ENCODE data around the gene ZNF469. TPM values are rescaled to one million over a fixed set of nuclear protein-coding genes. Genes with fewer than 3 reads are reported as not detected.

Gene ZNF469
- total RNA-seq, 4 donors from 2014 or later: 0.24 to 0.55 (median 0.41) TPM

DNA sequence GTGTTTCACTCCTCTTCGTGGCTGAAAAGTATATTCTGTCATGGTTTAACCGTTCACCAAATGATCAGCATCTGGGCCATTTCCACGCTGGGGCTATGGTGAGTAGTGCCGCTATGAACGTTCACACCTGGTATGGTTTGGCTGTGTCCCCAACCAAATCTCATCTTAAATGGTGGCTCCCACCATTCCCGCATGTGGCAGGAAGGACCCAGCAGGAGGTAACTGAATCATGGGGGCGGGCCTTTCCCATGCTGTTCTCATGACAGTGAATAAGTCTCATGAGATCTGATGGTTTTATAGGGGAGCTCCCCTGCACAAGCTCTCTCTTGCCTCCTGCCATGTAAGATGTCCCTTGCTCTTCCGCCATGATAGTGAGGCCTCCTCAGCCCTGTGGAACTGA is 45.7 kb upstream of the ZNF469 start:
- WGBS: 94% methylated on average over 8 of the region's 8 CpGs

DNA sequence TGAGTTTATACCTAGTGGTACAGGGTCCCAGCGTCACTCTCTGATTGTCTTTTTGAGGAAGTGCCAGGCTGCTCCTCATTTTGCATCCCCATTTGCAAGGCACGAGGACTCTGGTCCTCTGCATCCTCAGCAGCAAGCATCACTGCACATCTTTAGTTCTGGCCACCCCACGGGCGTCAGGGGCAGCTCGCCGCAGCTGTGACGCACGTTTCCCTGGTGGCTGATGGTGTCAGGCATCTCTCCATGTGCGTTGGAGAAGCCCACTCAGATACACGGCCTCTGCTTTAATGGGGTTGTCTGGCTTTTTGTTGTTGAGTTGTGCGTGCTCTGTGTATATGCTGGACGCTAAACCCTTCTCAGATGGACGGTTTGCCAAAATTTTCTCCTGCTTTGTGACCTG is 45.2 kb upstream of the ZNF469 start:
- H3K27me3 ChIP-seq: peaks cover 10% of the 10 kb centered on the region
- TF ChIP-seq, protein P1, sequence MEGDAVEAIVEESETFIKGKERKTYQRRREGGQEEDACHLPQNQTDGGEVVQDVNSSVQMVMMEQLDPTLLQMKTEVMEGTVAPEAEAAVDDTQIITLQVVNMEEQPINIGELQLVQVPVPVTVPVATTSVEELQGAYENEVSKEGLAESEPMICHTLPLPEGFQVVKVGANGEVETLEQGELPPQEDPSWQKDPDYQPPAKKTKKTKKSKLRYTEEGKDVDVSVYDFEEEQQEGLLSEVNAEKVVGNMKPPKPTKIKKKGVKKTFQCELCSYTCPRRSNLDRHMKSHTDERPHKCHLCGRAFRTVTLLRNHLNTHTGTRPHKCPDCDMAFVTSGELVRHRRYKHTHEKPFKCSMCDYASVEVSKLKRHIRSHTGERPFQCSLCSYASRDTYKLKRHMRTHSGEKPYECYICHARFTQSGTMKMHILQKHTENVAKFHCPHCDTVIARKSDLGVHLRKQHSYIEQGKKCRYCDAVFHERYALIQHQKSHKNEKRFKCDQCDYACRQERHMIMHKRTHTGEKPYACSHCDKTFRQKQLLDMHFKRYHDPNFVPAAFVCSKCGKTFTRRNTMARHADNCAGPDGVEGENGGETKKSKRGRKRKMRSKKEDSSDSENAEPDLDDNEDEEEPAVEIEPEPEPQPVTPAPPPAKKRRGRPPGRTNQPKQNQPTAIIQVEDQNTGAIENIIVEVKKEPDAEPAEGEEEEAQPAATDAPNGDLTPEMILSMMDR (IDR thresholded peaks at IDR 0.05): no peak
- TF ChIP-seq POLR2AphosphoS5 (IDR thresholded peaks at IDR 0.05) (no peak), POLR2A (IDR thresholded peaks at IDR 0.05) (no peak), EP300 (IDR thresholded peaks at IDR 0.05) (no peak)

More for the DNA sequence above, 45.7 kb upstream of the ZNF469 start:
- no peak overlapping the region for H3K4me3 ChIP-seq
- H3K27ac ChIP-seq: no peak overlapping the region
- no peak for DNase-seq (ENCODE audit: low spot score in 2 of 2)
- H3K9me3 ChIP-seq: no peaks in the 10 kb centered on the region
- peaks cover 10% of the 10 kb centered on the region for H3K27me3 ChIP-seq
- TF ChIP-seq EP300 (IDR thresholded peaks at IDR 0.05) (no peak), POLR2A (IDR thresholded peaks at IDR 0.05) (no peak), POLR2AphosphoS5 (IDR thresholded peaks at IDR 0.05) (no peak)
- TF ChIP-seq, protein P1 (IDR thresholded peaks at IDR 0.05): no peak
- H3K4me1 ChIP-seq: peaks cover 14% of the 10 kb centered on the region
- no peaks in the 10 kb centered on the region for H3K36me3 ChIP-seq

DNA sequence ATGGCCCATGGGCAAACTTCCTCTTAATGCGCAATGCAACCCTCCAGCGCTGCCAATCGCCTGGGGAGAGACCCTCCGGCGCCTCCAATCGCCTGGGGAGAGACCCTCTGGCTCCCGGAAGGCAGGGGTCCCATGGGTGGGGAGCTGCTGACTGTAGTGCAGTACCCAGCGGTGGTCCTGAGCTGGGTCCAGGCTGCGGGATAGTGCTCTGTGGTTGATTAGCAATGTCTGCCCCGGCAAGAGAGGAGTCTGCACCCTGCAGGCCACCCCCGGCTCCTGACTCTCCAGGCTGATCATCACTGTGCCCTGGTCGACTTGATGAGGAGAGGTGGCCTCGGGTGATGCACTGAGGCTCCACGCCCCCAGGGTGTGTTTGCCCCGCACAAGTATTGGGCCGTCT is 44.6 kb upstream of the ZNF469 start:
- H3K4me3 ChIP-seq: no peak overlapping the region
- H3K27ac ChIP-seq: no peak overlapping the region
- no peak for TF ChIP-seq EP300 (IDR thresholded peaks at IDR 0.05)
- TF ChIP-seq POLR2A (IDR thresholded peaks at IDR 0.05): no peak
- no peak for TF ChIP-seq POLR2AphosphoS5 (IDR thresholded peaks at IDR 0.05)
- TF ChIP-seq, protein P1 (IDR thresholded peaks at IDR 0.05): no peak
- H3K36me3 ChIP-seq: no peaks in the 10 kb centered on the region
- 83% methylated on average over 11 of the region's 16 CpGs for WGBS
- H3K27me3 ChIP-seq: peaks cover 10% of the 10 kb centered on the region
- DNase-seq (ENCODE audit: low spot score in 2 of 2): no peak
- peaks cover 4% of the 10 kb centered on the region for H3K4me1 ChIP-seq
- H3K9me3 ChIP-seq: no peaks in the 10 kb centered on the region

More for the DNA sequence above, 45.2 kb upstream of the ZNF469 start:
- no peak overlapping the region for H3K27ac ChIP-seq
- WGBS: 92% methylated on average over 13 of the region's 13 CpGs
- peaks cover 9% of the 10 kb centered on the region for H3K4me1 ChIP-seq
- no peaks in the 10 kb centered on the region for H3K9me3 ChIP-seq
- no peaks in the 10 kb centered on the region for H3K36me3 ChIP-seq
- H3K4me3 ChIP-seq: no peak overlapping the region
- no peak for DNase-seq (ENCODE audit: low spot score in 2 of 2)

DNA sequence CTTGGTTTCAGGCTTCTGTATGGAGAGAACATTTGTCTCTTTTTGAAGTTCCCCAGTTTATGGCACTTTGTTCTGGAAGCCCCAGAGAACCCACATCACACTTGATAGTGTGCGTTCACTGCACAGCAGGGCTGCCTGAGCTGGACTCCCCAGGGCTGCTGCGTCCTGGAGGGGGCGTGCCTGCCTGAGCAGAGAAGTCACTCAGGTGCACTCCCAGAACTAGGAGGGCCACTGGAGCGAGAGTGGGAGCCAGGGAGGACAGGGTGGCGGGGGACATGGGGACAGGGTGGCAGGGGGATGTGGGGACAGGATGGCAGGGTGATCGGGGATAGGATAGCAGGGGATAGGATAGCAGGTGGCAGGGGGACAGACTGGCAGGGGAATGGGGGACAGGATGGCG is 43.9 kb upstream of the ZNF469 start:
- Histone ChIP-seq H3K27ac (no peak overlapping the region), H3K9me3 (no peaks in the 10 kb centered on the region), H3K4me1 (no peaks in the 10 kb centered on the region), H3K27me3 (peaks cover 10% of the 10 kb centered on the region), H3K4me3 (no peak overlapping the region), H3K36me3 (no peaks in the 10 kb centered on the region)
- WGBS: 82% methylated on average over 4 of the region's 7 CpGs
- DNase-seq (ENCODE audit: low spot score in 2 of 2): no peak
- TF ChIP-seq, protein P1 (IDR thresholded peaks at IDR 0.05): no peak
- TF ChIP-seq POLR2AphosphoS5 (IDR thresholded peaks at IDR 0.05) (no peak), POLR2A (IDR thresholded peaks at IDR 0.05) (no peak), EP300 (IDR thresholded peaks at IDR 0.05) (no peak)

DNA sequence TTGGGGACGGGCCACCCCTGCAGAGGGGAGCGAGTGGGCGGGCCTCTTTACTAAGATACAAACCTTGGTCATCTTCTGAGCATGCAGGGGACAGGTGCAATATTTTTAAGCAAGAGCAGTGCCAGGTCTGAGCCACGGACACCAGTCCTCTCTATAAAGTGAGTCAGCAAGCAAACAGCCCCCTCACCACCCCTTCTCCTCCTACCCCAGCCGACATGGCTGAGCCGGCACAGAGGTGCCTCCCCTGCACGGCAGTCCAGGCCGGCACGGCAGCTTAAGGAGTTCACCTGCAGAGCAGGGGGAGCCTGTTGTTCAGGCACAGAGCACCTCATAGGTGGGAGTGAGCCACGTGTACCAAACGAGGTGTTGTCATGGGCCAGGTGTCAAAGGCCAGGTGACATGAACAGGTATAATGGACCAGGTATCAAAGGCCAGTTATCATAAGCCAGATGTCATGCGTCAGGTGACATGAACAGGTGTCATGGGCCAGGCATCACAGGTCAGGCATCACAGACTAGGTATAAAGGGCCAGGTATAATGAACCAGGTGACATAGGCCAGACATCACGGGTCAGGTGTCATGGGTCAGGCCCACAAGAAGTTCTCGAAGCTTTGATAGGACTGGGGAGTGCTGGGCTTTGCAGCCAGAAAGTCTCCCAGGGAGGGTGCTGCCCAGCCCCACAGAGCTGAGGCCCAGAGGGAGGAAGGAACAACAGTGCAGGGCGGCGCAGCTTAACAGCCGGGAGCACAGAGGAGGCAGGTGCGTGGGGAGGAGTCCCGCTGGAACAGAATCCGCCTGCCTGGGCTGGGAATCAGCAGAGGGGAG is 42.6 kb upstream of the ZNF469 start:
- DNase-seq (ENCODE audit: low spot score in 2 of 2): no peak
- Histone ChIP-seq H3K4me1 (no peaks in the 10 kb centered on the region), H3K9me3 (no peaks in the 10 kb centered on the region), H3K4me3 (no peak overlapping the region), H3K27ac (no peak overlapping the region), H3K27me3 (peaks cover 10% of the 10 kb centered on the region), H3K36me3 (no peaks in the 10 kb centered on the region)
- TF ChIP-seq POLR2AphosphoS5 (IDR thresholded peaks at IDR 0.05): no peak
- WGBS: 56% methylated on average over 15 of the region's 20 CpGs

Data from suprapubic skin (tissue), 4 donors.